VCaP (cell line): Measurements from ENCODE around the gene TMIGD1.

Experiments
- H3K27ac ChIP-seq: fragments of 450-650 bp; 2 replicates; pipeline ENCODE4 v1.5.1; 2017
- TF ChIP-seq, protein P1 (sequence below): fragments of 450-650 bp; conservative IDR thresholded peaks from 2 replicates; pipeline ENCODE4 v1.5.1; 2017; ENCODE audit warnings: mild to moderate bottlenecking, moderate library complexity

Gene TMIGD1, protein sequence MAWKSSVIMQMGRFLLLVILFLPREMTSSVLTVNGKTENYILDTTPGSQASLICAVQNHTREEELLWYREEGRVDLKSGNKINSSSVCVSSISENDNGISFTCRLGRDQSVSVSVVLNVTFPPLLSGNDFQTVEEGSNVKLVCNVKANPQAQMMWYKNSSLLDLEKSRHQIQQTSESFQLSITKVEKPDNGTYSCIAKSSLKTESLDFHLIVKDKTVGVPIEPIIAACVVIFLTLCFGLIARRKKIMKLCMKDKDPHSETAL

DNA sequence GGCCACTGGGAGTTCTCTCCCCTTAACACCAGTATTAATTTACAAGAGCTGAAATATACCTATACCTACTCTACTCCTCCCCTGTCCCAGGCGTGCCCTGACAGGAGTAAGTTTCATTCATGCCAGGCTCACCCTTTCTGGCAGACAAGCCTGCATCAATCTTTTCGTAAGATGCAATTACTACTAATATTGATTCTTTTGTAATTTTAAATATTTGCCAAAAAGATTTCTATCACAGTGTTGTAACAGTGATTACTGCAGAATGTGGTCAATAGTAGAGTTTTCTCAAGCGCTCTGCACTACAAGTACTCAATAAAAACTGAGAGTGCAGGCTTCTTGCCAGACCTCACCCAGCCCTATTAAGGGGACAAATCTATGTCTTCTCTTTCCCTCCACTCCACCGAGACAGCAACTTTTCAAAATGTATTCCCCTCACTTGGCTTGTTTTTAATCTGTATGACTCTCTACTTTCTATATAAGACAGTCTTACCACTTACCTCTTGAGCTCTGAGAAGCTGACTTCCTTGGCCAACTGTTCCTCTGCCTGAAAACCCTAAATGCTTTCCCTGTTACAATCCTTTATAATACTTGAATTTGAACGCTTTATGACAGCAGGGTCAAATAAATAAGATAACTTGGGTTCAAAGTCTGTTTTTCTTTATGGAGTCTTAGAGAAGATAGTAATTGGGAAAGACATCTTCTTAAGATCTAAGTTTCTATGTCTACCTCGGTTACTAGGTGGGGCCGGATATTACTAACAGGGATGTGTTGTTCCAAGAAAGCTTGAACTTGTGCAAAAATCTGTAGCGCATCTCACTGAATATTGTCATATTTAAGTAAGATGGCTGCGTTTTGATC, at the start of gene TMIGD1:
TMIGD1 (minus strand) TSS at position 555 of the 858 bp plus-strand sequence. CDS start 1,924 bp downstream, outside the sequence.
- TF ChIP-seq, protein P1, sequence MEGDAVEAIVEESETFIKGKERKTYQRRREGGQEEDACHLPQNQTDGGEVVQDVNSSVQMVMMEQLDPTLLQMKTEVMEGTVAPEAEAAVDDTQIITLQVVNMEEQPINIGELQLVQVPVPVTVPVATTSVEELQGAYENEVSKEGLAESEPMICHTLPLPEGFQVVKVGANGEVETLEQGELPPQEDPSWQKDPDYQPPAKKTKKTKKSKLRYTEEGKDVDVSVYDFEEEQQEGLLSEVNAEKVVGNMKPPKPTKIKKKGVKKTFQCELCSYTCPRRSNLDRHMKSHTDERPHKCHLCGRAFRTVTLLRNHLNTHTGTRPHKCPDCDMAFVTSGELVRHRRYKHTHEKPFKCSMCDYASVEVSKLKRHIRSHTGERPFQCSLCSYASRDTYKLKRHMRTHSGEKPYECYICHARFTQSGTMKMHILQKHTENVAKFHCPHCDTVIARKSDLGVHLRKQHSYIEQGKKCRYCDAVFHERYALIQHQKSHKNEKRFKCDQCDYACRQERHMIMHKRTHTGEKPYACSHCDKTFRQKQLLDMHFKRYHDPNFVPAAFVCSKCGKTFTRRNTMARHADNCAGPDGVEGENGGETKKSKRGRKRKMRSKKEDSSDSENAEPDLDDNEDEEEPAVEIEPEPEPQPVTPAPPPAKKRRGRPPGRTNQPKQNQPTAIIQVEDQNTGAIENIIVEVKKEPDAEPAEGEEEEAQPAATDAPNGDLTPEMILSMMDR, result no peak
- peak within 1 kb of the TSS; percentile 43 for H3K27ac ChIP-seq

DNA sequence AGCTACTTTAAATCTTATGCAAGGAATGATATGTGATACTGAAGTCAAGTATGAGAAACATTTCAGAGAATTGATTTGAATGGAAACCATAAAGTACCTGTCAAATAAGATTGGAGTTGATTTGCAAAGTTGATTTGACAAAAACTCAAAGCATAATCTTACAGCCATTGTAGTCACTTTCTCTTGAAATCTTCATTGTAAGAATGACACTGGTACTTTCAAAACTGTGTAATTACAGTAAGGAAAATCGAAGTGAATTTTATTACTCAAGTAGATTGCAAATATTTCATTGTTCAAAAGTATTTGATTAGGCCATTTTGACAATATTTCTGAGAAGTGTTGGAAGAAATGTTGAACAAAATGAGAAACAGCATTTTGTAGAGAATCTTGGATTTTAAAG, 48.5 kb upstream of the TMIGD1 start:
- TF ChIP-seq, protein P1, result no peak
- no peak overlapping the region for H3K27ac ChIP-seq

DNA sequence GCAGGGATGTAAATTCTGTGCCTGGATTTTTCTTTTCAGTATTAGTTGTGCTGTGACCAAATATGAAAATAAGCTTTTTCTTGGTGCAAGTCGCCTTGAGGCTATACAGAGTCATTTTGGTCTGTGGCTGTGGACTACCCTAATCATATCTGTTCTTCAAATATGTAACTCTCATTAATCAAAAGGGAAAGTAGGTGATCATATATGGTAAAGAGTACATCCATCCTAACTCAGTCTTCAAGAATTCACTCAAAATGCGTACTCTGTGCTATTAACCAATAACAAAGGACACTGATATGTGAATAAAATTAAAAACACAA, 47.4 kb upstream of the TMIGD1 start:
- TF ChIP-seq, protein P1, result no peak
- H3K27ac ChIP-seq, result peak overlapping the region; percentile 84

DNA sequence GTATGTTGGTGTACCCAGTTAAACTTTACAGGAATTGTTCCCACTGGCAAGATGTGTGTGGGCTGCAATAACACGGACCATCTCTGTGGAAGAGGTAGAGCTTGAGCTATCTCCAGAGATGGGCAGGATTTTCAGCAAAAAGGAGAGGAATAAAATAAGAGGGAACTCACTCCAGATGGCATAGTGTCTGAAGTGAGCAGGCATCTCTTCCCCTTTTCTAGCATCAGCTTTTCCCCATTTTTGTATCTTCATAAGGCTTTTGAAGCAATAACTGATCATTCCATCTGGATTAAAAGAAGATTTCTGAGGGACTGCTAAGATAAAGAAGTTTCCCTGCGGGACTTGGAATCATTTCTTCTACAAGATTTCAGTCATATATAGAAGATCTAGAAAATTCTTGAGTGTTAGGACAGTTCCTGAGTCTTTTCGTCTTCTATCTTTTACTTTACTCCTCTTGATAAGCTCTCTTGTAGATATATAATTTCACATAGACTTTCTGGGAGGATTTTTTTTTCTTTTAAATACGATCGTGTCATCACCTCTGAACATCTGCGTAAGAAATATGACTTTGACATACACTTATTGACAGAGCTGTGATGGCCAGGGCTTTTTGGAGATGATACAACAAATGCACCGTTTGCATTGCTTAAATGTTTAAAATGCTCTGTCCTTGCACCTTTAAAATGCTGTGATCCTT, 46.9 kb upstream of the TMIGD1 start:
- TF ChIP-seq, protein P1, result no peak
- peak overlapping the region; percentile 84 for H3K27ac ChIP-seq

DNA sequence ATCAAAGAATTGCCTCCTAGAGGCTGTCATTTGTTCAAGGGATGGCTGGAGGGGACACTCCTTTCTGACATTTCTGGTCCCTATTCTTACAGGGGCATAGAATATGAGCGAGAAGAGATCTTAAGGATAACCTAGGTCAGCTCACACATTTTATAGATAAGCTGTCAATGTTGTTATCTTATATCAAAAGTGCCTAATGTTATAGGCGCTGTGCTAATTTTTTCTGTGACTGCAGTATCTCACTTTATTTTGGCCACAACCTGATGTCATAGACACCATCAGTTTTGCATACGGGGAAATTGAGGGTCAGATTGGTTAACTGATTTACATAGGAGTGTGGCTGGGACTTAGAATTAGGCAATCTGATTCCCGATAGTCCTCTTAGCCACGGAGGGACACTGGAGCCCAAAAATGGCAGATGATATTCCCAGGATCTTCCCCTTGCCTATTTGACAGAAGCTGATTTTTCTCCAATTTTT, 46.1 kb upstream of the TMIGD1 start:
- H3K27ac ChIP-seq, result peak overlapping the region; percentile 84
- TF ChIP-seq, protein P1, result no peak

DNA sequence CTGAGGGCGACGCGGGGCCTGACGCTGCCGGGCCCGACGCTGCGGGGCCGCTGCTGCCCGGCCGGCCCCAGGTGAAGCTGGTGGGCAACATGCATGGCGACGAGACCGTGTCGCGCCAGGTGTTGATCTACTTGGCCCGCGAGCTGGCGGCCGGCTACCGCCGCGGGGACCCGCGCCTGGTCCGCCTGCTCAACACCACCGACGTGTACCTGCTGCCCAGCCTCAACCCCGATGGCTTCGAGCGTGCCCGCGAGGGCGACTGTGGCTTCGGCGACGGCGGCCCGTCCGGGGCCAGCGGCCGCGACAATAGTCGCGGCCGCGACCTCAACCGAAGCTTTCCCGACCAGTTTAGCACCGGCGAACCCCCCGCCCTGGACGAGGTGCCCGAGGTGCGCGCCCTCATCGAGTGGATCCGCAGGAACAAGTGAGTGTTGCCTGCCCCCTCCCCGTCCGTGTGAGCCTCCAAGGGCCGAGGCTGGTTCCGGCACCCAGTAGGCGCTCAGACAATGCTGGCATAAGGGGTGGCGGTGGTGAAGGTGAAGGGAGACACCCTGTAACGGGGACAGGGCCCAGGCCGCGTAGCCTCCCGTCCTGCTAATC, 45.5 kb upstream of the TMIGD1 start:
- TF ChIP-seq, protein P1, result no peak
- peak overlapping the region; percentile 84 for H3K27ac ChIP-seq
